Gastroesophageal sphincter (tissue), 3 donors: ENCODE data around the gene CDYL2.

Experiments
- POLR2AphosphoS5 ChIP-seq: sonication (generic); formaldehyde crosslinking; IDR thresholded peaks from one replicate; pipeline ENCODE4 v1.6.1; 2017; ENCODE audit warnings: antibody characterized with exemption
- TF ChIP-seq, protein P1 (sequence below), 4 experiments: fragments of 200-600 bp in 2 of 4; fragments of 450-650 bp in 2 of 4; sonication (generic) in 1 of 4; IDR thresholded peaks; one replicate each; pipeline ENCODE4 v1.5.1; 2017 to 2019; ENCODE audit warnings: antibody characterized with exemption in 4 of 4, mild to moderate bottlenecking in 2 of 4, moderate library complexity in 2 of 4

GRCh38 chr16:80559369-80559768 is 245.0 kb downstream of the CDYL2 start:
- no peak for TF ChIP-seq POLR2AphosphoS5
- TF ChIP-seq, protein P1, sequence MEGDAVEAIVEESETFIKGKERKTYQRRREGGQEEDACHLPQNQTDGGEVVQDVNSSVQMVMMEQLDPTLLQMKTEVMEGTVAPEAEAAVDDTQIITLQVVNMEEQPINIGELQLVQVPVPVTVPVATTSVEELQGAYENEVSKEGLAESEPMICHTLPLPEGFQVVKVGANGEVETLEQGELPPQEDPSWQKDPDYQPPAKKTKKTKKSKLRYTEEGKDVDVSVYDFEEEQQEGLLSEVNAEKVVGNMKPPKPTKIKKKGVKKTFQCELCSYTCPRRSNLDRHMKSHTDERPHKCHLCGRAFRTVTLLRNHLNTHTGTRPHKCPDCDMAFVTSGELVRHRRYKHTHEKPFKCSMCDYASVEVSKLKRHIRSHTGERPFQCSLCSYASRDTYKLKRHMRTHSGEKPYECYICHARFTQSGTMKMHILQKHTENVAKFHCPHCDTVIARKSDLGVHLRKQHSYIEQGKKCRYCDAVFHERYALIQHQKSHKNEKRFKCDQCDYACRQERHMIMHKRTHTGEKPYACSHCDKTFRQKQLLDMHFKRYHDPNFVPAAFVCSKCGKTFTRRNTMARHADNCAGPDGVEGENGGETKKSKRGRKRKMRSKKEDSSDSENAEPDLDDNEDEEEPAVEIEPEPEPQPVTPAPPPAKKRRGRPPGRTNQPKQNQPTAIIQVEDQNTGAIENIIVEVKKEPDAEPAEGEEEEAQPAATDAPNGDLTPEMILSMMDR (IDR thresholded peaks at IDR 0.05), result no peak
